Vagina (tissue), 2 donors: ENCODE data around the gene CHCHD4. TPM values are rescaled to one million over a fixed set of nuclear protein-coding genes. Genes with fewer than 3 reads are reported as not detected.
"Not testable (repeated sequence)": the region's sequence is repeated elsewhere in the genome, so short reads cannot be mapped to it uniquely, and the experiment has no call there.

Source experiments
- DNase-seq, 2 donors: peaks; one replicate each; pipeline ENCODE4 v3.0.0-alpha.2; 2017; ENCODE audit errors: extremely low spot score in 2 of 2
- H3K27ac ChIP-seq: fragments of 200-600 bp; sonication (generic); one replicate; pipeline ENCODE4 v1.5.1; 2019
- H3K27me3 ChIP-seq: fragments of 200-600 bp; sonication (generic); one replicate; pipeline ENCODE4 v1.5.1; 2019
- H3K36me3 ChIP-seq, 2 donors: fragments of 200-600 bp; sonication (generic); one replicate each; pipeline ENCODE4 v1.5.1; 2017 to 2019
- H3K4me1 ChIP-seq: fragments of 200-600 bp; sonication (generic); one replicate; pipeline ENCODE4 v1.5.1; 2019
- H3K4me3 ChIP-seq, 2 donors: fragments of 200-600 bp; sonication (generic); 1 replicate in 1 of 2; 2 replicates in 1 of 2; pipeline ENCODE4 v1.5.1; 2016 to 2019
- H3K9me3 ChIP-seq: fragments of 200-600 bp; sonication (generic); one replicate; pipeline ENCODE4 v1.5.1; 2019
- POLR2A ChIP-seq, 2 donors: fragments of 450-650 bp; IDR thresholded peaks; one replicate each; pipeline ENCODE4 v1.6.1; 2017; ENCODE audit warnings: antibody characterized with exemption in 2 of 2, mild to moderate bottlenecking in 2 of 2, moderate library complexity in 2 of 2
- POLR2AphosphoS5 ChIP-seq, 2 donors: sonication (generic); formaldehyde crosslinking; IDR thresholded peaks; one replicate each; pipeline ENCODE4 v1.9.0; 2017; ENCODE audit warnings: antibody characterized with exemption in 2 of 2, mild to moderate bottlenecking in 2 of 2, low read depth in 1 of 2; ENCODE audit not compliant: insufficient read depth in 1 of 2
- intact Hi-C: fragments of 100-400 bp; cut with DNase I; formaldehyde crosslinking; loops from one replicate; pipeline ENCODE4 v1.15.1; 2023
- total RNA-seq: library from RNA; depleted of rRNA; stranded (reverse); fragments of >200 nt; gene quantifications from one replicate; pipeline ENCODE4 v1.2.3, GENCODE V29; 2016
- TF ChIP-seq, protein P1 (sequence below), 3 experiments: fragments of 450-650 bp in 2 of 3; fragments of 200-600 bp in 1 of 3; sonication (generic) in 1 of 3; IDR thresholded peaks; one replicate each; pipeline ENCODE4 v1.5.1; 2017 to 2019; ENCODE audit warnings: antibody characterized with exemption in 3 of 3, mild to moderate bottlenecking in 2 of 3, moderate library complexity in 2 of 3

Gene CHCHD4
- total RNA-seq, 1 donor from 2014 or later = 10.6 TPM

DNA sequence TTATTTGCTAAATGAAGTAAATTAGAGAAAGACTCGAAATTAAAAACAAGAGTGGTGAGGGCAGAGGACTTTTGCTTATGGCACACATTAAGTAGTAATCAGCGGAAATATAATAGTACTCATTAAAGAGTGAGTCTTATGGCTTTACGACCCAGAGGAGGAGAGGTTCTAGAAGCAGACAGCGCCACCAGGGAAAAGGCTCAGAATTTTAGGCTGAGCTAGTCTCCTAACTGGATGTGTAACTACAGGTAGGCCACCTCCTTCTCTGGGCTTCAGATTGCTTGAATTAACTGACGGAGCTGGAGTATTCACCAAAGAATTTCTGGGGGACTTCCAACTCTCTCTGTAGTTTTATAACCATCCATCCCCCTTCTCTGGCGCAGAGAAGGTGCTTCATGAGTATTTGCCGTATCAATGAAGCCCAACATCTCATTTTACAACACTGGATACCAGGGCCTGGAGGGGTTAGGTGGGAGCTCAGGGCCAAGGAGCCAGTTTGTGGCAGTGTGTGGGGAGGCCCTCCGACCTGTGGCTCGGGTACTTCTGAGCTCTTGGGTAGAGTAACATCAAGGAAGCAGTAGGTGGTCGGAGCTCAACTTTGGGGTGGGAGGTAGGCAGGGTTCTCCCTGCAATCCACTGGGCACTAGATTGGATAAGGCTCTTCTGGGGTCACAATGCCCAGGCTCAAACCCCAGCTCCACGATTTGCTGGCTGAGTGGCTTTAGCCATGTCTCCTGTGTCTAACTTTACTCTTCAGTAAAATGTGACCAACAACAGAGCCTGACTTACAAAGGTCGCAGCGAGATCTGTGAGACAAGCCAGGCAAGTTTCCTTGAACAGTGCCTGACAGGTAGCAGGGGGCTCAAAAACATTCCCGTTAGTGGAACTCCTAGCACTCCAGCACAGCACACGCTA is 1.1 kb downstream of the CHCHD4 start:
- intact Hi-C loops = no loop called here
- no peaks in the 10 kb centered on the region for H3K27me3 ChIP-seq
- no peak for TF ChIP-seq POLR2AphosphoS5 (IDR thresholded peaks at IDR 0.05; ENCODE audit: insufficient read depth in 1 of 2, low read depth in 1 of 2)
- no peak for TF ChIP-seq POLR2A (IDR thresholded peaks at IDR 0.05)
- TF ChIP-seq, protein P1, sequence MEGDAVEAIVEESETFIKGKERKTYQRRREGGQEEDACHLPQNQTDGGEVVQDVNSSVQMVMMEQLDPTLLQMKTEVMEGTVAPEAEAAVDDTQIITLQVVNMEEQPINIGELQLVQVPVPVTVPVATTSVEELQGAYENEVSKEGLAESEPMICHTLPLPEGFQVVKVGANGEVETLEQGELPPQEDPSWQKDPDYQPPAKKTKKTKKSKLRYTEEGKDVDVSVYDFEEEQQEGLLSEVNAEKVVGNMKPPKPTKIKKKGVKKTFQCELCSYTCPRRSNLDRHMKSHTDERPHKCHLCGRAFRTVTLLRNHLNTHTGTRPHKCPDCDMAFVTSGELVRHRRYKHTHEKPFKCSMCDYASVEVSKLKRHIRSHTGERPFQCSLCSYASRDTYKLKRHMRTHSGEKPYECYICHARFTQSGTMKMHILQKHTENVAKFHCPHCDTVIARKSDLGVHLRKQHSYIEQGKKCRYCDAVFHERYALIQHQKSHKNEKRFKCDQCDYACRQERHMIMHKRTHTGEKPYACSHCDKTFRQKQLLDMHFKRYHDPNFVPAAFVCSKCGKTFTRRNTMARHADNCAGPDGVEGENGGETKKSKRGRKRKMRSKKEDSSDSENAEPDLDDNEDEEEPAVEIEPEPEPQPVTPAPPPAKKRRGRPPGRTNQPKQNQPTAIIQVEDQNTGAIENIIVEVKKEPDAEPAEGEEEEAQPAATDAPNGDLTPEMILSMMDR (IDR thresholded peaks at IDR 0.05) = no peak
- DNase-seq = peak; percentile 46 to 87
- H3K4me1 ChIP-seq = peaks cover 48% of the 10 kb centered on the region
- H3K9me3 ChIP-seq = no peaks in the 10 kb centered on the region
- peak overlapping the region; percentile 94 for H3K27ac ChIP-seq
- peak overlapping the region; percentile 71 to 95 for H3K4me3 ChIP-seq
- no peaks in the 10 kb centered on the region for H3K36me3 ChIP-seq

GRCh38 chr3:14122301-14122700 is 2.4 kb downstream of the CHCHD4 start:
- Histone ChIP-seq H3K27ac (no peak overlapping the region), H3K9me3 (no peaks in the 10 kb centered on the region), H3K4me1 (peaks cover 50% of the 10 kb centered on the region), H3K36me3 (no peaks in the 10 kb centered on the region), H3K4me3 (no peak overlapping the region), H3K27me3 (no peaks in the 10 kb centered on the region)
- intact Hi-C loops = no loop called here
- peak in 1 of 2 donors; percentile 81 for DNase-seq
- no peak for TF ChIP-seq POLR2A (IDR thresholded peaks at IDR 0.05)

- Histone ChIP-seq H3K4me1 (peaks cover 46% of the 10 kb centered on the region), H3K27ac (no peak overlapping the region)
- TF ChIP-seq POLR2A (IDR thresholded peaks at IDR 0.05) = no peak
- TF ChIP-seq, protein P1 (IDR thresholded peaks at IDR 0.05) = no peak
- no peak for TF ChIP-seq POLR2AphosphoS5 (IDR thresholded peaks at IDR 0.05; ENCODE audit: insufficient read depth in 1 of 2, low read depth in 1 of 2)
Measured at GRCh38 chr3:14121859-14122258, 2.8 kb downstream of the CHCHD4 start.

DNA sequence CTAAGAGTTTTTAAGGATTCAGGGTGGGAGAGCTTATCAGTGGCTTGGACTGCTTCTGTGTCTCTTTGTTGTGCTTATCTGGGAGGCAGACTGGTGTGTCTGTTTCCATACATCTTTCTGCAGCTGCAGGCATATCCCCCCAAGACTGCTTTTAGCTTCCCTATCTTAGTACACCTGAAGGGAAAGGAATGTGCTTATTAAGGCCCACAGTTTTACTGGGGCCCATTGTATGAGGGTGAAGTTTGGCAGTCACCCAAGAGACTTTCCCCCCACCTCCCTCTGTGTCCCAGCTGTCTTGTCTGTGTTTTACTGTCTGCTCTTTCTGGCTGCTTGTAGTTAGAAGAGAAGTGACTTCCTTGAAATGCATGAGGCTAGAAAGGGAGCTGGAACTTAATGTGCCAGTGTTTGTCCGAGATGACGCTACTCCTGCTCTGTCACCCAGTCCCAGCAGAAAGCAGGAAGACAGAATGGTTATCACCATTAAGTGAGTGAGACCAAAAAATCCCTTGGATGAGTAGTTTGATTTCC is 3.7 kb downstream of the CHCHD4 start:
- intact Hi-C loops, H3K4me3 ChIP-seq, H3K9me3 ChIP-seq, DNase-seq, H3K27me3 ChIP-seq, H3K36me3 ChIP-seq, H3K27ac ChIP-seq: not testable (repeated sequence)
- peaks cover 37% of the 10 kb centered on the region for H3K4me1 ChIP-seq

More at GRCh38 chr3:14121859-14122258, 2.8 kb downstream of the CHCHD4 start:
- DNase-seq = peak in 1 of 2 donors; percentile 69
- intact Hi-C loops = no loop called here
- no peaks in the 10 kb centered on the region for H3K36me3 ChIP-seq
- no peaks in the 10 kb centered on the region for H3K27me3 ChIP-seq
- H3K9me3 ChIP-seq = no peaks in the 10 kb centered on the region
- H3K4me3 ChIP-seq = no peak overlapping the region

GRCh38 chr3:14120111-14120920 is 4.4 kb downstream of the CHCHD4 start:
- Histone ChIP-seq H3K36me3 (peaks cover 0 to 9% of the 10 kb centered on the region in 2 donors), H3K9me3 (no peaks in the 10 kb centered on the region), H3K27ac (no peak overlapping the region), H3K4me3 (no peak overlapping the region), H3K4me1 (peaks cover 34% of the 10 kb centered on the region), H3K27me3 (no peaks in the 10 kb centered on the region)
- intact Hi-C loops = no loop called here
- no peak for DNase-seq
- TF ChIP-seq, protein P1 (IDR thresholded peaks at IDR 0.05) = no peak
- TF ChIP-seq POLR2AphosphoS5 (IDR thresholded peaks at IDR 0.05; ENCODE audit: insufficient read depth in 1 of 2, low read depth in 1 of 2) (no peak), POLR2A (IDR thresholded peaks at IDR 0.05) (no peak)
